ENCODE results near the gene USE1.

DNA sequence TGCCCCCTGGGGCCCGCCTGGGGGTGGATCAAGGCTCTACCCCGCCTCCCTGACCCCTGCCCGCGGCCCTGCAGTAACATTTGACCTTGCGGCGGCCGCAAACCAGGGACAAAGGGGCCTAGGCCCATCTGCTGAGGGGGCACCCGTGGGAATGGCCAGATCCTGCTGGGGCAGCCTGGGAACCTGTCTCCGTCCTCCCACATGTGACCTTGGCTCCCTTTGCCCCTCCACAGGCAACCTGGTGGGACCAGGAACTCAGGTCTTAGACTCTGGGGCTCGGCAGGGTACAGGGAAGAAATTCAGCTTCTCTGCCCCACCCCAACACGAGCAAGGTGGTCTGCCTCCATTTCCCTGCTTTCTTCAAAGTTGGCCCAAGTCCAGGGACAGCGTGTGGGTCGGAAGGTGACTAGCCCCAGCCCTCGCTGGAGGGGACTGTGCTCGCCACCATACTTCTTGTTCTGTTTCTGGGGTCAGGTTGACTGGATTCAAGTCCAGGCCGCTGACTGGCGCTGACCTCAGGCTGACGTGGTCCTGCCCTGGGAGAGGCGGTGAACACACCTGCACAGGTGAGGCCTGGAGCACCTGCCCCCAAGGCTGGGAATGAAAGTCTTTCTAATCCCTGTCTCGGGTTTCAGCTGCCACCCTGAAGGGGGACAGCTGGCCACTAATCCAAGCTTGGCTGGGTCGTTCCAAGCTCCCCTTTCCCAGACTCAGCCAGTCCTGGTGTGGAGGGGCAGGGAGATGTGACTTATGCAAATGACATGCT, 33.0 kb downstream of the USE1 start:
- TF ChIP-seq, protein P1, sequence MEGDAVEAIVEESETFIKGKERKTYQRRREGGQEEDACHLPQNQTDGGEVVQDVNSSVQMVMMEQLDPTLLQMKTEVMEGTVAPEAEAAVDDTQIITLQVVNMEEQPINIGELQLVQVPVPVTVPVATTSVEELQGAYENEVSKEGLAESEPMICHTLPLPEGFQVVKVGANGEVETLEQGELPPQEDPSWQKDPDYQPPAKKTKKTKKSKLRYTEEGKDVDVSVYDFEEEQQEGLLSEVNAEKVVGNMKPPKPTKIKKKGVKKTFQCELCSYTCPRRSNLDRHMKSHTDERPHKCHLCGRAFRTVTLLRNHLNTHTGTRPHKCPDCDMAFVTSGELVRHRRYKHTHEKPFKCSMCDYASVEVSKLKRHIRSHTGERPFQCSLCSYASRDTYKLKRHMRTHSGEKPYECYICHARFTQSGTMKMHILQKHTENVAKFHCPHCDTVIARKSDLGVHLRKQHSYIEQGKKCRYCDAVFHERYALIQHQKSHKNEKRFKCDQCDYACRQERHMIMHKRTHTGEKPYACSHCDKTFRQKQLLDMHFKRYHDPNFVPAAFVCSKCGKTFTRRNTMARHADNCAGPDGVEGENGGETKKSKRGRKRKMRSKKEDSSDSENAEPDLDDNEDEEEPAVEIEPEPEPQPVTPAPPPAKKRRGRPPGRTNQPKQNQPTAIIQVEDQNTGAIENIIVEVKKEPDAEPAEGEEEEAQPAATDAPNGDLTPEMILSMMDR (IDR thresholded peaks at IDR 0.05; ENCODE audit: low read length), result no peak
- no peak for TF ChIP-seq EZH2 (IDR thresholded peaks at IDR 0.05; ENCODE audit: borderline replicate concordance, low read length)
